Right kidney (tissue), 1 donor: ENCODE data around the gene AKT3.

Experiments used
- DNase-seq: peaks from one replicate; pipeline ENCODE4 v3.0.0-alpha.2; 2016

AKT3 gene

DNA sequence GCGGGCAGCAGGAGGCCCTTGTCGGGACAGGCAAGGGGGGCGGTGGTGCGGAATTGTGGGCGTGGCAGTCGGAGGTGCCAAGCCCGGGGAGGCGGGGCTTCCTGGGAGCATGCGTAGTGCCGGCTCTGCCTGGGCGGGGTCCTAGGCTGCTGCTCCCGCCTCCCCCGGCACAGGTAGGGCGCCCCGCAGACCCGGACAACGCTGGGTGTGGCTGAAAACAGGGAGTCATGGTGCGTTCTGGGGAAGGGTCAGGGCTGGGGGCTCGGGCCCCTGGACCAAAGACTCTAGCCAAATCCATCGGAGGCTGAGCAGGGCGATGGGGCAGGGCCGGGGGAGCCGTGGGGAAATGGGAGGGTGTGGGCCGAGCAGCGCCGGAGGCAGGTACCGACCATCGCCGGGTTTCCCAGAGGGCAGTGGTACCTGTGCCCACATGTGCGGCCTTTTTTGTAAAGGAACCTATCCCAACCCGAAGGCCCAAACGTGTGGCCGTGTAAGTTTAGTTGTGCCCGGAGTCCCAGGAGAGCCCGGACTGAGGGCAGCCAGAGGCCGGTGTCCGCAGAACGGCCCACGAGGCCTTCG, 362.3 kb downstream of the AKT3 start:
- DNase-seq, result no peak

DNA sequence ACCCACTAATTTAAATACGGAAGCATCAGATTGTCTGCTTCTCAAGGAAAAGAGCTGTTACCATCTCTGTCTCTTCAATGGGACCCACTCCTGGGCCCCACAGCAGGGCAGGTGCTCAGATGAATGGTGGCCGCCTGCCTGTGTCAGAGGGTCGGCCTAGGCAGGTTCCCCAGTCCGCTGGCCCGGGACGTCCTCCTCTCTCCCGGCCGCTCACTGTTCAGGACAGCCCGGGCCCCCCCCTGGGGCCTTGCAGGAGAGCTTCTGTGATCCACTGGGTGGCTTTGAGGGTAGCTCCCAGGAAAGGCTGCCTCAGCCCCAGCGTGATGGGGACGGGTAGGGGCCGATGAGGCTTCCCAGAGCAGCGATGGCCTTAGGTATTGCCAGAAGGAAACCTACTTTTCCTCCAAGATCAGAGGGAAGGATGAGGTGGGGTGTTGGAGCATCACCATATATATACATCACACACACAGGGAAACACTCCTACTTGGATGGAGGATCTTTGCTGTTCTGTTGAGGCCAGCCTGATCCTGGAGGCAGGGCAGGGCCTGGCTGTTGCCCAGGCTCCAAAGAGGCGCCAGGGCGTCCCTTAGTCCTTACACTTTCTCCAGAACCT, 362.9 kb downstream of the AKT3 start:
- no peak for DNase-seq

DNA sequence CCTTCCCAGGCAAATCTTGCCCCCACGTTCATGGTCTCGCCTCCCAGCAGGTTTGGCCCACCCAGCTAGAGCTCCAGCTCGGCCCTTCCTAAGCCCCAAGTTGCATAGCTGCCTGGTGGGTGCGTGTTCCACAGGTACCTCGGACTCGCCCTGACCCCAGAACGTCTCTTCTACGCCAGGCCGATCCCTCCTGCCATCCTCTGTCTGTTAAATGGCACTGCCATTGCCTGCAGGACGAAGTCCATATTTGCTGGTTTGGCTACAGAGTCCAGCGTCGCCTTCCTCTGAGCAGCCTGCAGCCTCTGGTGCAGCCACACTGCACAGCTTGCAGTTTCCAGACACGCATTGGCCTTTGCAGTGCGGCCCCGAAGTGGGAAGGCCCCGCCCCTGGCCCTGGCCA, 366.1 kb downstream of the AKT3 start:
- DNase-seq, result no peak

DNA sequence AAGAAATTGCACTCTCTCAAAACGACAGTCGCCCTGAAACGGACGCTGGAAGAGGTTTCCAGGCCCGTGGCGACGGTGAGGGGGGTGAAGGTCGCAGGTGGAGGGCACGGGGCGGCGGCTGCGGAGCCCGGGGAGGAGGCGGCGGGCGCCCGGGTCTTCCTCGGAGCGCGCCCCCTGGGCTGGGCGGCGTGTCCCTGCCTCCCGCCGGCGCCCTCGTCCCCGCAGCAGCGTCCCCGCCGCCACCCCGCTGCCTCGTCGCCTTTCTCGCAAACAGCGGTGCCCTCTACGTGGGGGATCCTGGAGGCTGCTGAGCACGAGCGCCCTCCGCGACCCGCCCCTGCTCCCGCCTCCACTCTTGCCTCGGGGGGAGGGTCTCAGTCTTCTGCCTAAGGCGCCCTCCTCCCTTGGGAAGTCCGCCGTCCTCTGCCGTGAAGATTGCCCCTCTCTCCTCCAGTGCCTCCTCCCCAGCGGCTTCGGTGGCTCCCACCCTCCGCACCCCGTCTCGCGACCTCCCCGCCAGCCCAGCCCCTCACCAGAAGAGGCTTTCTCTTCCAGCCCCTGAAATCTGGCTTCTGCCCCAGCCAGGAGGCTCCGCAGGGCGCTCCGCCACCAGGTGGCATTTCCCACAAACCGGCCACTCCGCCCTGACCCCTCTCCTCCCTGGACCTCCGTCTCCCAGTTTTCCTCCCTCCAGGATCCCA, 366.8 kb downstream of the AKT3 start:
- peak; percentile 56 for DNase-seq

DNA sequence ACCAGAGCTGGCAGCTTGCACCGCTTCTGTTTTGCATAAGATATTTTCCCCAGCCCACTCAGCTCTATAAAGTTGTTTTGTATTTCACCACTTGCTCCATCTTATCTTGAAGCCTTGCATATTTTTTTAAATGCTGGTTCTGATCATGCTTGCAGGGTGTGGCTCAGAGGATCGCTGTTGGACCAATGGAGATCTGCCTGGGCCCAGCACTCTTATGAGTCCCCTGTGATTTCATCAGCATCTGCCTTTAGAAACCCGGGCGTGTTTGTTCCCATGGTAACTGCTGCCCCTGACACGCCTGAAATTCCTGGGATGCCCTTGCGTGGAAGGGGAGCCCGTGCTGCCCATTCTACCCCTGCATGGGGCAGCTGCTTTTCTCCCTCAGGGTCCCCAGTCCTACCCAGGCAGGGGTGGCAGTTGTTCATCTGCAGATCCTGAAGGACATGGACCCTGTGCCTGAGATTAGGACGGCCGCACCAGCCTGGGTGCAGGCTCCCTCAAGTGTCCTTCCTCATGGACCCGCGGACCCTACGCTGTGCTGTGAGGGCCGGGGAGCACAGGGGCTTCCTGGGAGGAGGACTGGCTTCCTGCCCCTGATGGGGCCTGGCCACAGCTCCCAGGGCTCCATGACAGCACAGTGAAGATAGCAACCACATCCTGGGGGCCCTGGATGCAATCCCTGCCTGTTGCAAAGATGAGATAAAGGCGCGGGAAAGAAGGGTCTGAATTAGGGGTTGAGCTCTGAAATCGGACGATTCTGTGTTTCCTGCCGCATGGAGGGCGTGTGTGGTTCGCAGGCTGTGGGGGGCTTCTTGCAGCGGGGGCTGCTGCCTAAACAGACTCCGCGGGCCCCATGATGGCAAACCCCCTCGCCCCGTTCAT, 367.7 kb downstream of the AKT3 start:
- no peak for DNase-seq

DNA sequence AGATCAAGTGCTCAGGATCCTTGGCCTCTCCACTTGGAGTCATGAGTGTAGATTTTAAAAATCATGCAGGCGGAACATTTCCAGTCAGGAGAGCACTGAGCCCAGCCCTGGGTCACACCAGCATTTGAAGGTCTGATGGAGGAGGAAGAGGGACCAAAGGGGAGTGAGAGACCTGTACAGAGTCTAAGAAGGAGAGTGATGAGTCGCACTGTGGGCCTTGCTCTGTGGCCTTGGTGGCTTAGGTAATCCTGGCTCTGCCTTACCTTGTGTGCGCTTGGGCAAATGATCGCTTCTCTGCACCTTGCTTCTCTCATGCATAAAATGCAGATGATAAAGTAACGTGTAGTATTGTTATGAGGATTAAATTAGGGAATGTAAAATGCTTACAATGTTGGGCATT, 368.9 kb downstream of the AKT3 start:
- DNase-seq, result no peak

DNA sequence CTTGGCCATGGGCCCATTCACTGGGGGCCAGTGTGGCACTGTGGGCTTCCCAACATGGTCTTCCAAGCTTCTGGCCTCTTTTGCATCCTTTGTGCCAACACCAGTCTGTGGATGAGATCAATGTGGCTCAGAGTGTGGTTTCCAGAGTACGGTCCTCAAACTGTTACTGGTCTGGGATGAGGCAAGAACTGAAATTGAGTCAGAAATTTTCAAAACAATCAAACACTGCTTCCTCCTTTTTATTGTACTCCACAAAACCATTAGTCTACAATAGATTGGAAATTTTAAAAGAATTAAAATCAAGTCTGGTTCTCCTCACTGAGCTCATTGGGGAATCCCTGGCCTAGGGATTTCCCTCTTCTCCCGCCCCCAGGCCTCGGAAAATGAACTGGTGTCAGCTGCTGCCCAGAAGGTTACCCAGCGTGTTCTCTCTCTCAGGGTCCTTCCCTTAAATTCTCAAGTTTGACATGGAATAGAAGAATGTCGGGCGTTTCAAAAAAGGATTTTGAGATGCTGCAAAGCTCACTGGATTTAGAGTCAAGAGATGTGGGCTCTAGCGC, 372.2 kb downstream of the AKT3 start:
- no peak for DNase-seq

DNA sequence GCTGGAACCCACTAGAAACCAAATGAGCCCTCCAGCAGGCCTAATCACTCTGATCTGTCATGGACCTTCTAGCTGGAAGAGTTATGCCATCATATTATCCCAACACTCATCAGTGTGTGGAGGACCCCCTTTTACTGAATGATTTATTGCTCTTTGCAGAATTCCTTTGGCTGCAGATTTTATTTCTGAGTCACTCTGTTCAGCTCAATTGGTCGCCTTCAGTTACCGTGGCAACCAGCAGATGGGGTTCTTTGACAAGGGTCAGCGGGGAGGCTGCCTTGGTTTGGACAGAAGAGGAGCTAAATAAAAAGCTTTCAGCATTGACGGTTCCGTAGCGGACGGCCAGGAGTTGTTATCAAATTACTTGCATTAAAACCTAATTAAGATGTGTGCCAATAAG, 374.1 kb downstream of the AKT3 start:
- no peak for DNase-seq

DNA sequence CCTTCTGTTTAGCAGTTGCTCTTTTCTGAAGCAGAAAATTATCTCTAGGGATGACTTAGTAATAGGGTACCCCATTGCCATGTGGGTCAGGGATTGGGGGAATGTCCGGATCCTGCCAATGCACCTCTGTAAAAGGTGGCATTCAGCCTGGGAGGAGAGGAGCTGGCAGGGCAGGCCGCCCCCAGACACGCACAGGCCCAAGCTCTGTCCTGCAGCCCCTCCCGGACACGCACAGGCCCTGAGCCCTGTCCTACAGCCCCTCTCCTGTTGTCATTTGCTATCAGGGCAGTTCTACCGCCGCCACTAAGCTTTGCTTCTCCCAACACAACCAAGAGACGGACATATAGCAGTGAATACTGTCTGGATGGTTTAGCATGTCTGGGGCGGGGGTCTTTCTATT, 375.1 kb downstream of the AKT3 start:
- no peak for DNase-seq

DNA sequence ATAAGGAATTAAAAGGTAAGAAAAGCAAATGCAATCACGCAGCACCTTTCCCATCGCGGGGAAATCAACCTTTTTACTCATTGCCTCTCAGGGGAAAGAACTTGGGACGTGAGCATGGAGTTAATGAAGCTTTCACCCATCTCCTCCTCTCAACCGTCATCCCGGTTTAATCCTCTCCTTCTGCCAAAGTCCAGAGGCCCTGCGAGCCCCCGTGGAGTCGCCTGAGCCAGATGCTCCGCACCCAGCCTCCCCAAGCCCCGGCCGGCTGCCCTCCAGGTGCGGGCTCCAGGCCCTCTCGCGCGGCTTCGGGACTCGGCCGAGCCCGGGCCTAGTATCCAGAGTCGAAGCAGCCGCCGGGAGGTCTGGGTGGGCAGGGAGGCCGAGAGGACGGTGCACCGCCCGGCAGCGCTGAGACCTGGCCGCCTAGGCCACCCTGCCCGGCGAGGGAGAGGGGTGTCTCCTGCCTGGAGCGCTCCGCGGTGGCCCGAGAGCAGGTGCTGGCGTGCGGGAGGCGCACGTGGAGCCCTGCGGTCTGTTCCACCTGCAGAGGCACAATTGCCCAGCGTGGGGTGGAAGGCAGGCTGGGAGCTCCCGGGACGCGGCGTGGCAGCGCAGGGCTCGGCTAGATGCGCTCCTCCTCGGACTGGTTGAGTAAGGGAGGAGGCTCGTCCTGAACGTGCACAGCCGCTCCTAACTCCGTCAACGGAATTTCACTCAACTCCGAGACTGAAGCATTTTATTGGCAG, 375.7 kb downstream of the AKT3 start:
- DNase-seq, result peak; percentile 69

DNA sequence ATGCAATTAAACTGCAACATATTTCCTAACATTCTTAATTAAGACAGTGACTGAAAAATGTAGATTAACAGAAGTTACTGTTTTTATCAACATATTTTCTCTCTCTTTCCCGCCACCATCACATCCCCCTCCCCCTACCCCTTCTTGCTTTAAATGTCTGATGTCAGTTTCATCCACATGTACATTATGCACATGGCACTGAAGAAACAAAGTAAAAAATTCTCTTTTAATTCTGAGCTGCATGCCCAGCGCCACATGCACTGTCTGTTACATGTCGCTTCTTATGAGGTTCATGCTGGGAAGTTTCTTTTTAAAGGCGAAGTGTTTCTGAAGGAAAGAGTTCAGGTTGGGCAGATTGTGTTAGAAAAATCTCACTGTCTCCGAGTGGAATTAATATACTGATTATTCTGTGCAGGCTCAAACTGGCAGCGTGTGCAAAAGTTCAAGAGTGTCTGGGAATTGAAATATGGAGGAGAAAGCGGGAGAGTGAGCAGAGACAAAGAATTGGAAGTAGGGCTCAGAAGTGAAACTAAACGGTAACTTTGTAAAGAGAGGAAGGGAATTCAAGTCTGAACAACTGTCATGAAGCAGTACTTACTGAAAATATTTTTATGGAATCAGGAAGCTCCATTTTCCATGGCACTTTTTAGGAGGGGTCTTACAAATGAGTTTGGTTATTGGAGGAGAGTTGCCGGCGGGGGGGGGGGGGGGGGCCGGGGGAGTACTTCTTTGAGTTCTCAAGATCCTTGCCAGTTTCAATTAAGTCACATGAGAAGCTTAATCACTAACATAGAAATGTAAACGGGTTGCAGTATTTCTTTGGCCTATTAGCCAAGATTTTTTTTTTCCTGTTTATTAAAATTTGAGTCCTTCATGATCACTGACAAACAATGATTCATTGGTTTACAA, 376.6 kb downstream of the AKT3 start:
- DNase-seq, result no peak

DNA sequence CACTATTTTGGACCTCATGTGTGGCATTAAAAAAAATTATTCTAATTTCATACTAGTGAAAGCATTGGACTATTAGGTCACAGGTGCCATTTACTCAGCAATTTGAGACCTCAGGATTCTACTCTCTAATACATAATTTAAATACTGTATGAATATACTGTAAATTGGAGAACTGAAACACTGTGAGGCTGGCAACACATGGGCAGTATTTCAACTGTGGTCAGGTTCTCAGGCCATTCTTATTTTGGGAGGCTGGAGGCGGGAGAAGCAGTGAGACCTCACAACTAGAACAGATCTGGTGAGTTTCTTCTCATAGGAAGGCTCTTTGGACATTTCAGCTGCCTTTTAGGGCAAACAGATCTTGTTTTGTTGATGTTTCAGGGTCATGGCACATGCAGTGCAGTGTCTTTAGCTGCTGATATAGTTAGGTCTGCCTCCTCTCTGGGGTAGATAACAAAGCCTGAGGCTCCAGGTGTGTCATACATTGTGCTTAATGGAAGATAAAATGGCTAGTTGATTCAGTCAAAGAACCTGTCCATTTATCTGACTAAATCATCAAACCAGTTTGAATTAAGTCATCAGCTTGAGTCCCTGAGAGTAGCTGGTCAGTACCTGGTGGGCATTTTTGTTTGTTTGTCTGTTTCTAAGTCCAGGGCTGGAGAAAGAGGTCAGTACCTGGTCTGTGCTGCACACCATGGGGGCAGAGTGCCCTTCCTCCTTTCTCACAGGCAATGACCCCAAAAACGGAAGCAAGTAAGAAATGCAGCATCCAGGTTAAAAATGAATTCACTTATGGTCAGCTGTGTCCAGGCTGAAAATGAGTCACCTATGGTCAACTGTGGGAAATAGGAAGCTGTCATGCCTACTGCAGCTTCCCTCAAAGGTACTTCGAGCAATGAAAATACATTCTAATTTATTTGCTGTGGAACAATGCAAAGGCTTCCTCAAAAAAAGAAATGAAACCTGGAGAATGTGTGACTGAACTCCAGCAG, 378.0 kb downstream of the AKT3 start:
- no peak for DNase-seq

DNA sequence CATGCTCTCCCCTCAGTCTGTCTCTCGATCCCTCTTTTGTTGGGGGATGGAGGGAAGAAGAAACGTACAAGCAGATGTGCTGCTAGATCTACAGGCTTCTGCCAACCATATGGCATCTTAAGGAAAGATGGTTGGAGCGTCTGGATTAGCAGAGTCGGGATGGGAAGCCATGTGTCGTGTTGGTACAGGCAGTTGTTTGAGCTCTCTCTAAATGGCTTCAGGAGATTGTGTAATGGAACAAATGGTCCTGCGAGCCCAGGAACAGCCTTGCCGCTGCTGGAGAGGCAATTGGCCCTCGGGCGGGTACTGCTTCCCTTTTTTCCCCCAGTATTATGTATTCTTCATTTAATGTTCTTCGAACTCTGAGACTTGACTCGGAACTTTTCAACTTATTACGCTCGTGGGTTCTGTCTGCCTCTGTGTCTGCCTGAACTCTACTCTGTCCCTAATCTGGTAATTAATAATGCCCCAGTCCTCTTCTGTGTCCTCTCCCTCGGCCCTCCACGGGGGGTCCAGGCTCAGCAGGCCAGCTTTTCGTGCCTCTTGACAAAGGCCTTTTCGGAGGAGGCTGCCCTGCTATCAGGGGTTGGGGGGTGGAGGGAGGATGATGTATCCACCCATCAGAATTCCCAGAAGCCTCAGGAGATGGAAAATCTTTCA, 378.9 kb downstream of the AKT3 start:
- no peak for DNase-seq

DNA sequence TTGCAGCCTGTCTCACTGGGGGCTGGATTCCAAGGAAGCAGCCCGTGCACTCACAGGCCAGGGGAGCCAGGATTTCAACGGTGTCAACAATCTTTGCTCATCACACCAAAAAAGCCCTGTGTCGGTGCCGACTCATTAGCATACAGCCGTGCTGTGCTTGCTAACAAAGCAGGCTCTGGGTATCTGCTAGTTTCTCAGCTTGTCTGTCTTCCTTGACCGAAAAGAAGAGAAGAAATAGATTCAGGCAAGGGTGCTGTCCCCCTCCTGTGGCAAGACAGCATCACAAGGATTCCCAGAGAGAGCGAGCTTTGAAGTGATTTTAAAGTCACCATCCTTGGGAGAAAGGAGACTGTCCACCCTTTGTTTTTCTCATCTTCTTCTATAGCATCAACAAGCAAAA, 379.5 kb downstream of the AKT3 start:
- DNase-seq, result no peak

DNA sequence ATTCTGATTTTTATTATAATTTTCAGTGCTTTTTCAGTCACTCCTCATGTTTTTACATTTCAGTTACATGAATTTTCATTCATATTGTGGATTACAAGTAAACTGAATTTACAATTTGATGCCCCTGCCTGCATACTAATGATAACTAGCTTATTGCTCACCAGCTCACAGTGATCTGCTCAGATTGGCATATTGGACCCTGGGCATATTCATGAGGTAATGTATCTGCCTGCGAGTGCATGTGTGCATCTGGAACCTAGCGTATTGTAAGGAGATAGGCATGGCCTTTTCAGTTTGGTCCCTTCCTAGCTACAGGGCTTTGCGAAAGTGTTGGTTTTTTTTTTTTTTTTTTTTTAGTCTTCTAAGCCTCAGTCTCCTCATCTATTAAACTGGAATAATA, 380.5 kb downstream of the AKT3 start:
- no peak for DNase-seq

DNA sequence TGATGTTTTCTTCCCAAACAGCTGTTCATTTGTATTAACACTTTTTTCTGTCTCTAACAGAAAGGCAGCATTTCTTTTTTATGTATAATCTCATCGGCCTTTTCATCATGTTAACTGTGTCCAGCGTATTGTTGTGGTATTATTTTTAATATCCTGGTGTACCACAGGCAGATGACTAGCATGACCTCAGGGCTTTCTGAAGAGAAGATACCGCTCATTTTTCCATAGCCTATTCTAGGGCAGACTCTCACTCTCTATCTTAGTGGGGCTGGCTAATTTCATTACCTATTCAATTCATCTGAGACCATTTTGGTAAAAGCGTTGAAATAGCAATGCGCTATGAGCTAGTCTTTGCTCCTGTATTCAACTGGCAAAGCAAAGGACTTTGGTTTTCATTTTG, 384.3 kb downstream of the AKT3 start:
- DNase-seq, result no peak

DNA sequence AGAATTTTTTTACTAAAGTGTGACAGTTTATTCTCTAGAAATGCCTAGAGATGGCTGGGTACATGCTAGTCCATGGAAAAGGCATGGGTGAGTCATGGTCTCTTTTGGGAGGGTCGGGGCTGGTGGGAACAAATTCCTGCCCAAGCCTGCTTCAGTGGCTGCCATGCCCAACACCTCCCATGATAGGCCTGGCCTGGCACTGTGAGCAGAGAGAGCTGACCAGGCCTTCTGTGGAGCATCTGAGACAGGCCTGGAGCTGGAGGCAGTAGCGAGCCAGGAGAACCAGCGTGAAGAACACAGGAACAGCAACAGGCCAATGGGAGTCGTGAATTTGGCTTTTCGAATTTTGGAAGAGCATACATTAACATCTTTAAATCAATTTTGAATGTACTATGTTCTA, 385.0 kb downstream of the AKT3 start:
- DNase-seq, result no peak

DNA sequence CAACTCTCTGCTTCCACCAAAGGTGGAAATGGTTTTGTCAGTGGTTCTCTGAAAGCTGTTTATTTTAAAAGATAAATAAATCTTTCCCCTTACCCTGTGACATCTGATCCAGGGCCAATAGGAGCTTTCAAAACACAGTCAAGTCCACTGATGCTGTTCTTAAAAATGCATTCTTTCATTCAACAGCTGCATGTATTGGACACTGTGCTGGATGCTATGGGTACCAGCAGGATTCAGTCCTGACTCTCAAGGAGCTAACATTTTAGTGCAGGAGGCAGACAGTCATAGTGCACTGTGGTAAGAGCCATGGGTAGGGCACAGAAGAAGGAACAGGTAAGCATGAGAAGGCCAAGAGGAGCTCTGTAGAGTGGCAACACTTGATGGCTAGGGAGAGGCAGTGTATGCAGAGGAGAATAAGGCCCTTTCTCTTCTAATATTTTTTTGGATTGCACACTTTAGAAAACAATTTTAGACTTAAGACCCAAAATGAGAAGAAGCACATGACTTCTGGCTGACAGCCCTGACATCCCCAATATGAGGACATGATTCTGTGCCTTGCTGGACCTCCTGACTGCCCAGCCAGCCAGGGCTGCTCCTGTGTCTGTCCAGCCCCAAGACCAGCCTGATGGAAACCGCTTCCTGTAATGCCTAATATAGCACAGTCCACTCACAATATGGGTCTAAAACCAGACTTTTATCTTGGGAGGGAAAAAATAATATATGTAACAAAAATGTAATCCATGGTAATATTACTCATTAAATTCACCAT, 386.9 kb downstream of the AKT3 start:
- no peak for DNase-seq
